Measurements from ENCODE around the gene TMEM100. TPM values are rescaled to one million over a fixed set of nuclear protein-coding genes. Genes with fewer than 3 reads are reported as not detected.

Gene TMEM100
- total RNA-seq, 1 donor from 2014 or later, result 5.3 TPM

DNA sequence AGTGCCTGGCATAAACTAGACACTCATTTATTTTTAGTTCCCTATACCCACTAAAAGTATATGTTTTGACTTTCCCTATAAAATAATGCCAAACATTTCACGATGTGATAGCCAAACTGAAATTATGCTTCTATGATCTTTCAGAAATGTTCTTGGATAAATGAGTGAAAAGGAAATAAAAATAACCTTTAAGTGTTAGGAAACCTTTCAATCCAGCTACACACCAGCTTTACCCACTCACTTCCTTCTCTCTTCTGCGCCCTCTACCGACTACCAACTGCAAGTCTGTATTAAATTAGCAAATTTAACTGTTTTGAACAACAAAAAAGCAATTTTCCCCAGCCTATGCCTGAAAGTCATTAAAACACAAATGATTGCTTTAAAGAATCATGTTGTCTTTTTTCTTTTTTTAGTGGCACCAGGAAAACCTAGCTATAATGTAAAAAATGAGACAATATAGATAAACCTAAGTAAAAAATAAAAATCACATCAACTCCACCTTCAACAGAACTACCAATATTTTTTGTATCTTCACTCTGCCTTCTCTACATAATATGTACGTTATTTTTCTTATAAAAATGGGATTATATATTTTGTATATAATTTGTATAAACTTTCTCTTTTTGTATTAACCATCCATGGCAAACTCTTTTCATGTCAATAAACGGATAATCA is 13.2 kb upstream of the TMEM100 start:
- Mint-ChIP-seq H3K4me1 (ENCODE audit: low read depth) (peaks cover 22% of the 10 kb centered on the region), H3K27ac (ENCODE audit: unreplicated experiment) (no peak overlapping the region), H3K27me3 (ENCODE audit: low read depth) (no peaks in the 10 kb centered on the region), H3K9me3 (ENCODE audit: low read depth) (no peaks in the 10 kb centered on the region), H3K4me3 (ENCODE audit: unreplicated experiment) (no peak overlapping the region), H3K36me3 (ENCODE audit: low read depth) (no peaks in the 10 kb centered on the region)
- DNase-seq (ENCODE audit: low spot score), result no peak
- TF ChIP-seq, protein P1, sequence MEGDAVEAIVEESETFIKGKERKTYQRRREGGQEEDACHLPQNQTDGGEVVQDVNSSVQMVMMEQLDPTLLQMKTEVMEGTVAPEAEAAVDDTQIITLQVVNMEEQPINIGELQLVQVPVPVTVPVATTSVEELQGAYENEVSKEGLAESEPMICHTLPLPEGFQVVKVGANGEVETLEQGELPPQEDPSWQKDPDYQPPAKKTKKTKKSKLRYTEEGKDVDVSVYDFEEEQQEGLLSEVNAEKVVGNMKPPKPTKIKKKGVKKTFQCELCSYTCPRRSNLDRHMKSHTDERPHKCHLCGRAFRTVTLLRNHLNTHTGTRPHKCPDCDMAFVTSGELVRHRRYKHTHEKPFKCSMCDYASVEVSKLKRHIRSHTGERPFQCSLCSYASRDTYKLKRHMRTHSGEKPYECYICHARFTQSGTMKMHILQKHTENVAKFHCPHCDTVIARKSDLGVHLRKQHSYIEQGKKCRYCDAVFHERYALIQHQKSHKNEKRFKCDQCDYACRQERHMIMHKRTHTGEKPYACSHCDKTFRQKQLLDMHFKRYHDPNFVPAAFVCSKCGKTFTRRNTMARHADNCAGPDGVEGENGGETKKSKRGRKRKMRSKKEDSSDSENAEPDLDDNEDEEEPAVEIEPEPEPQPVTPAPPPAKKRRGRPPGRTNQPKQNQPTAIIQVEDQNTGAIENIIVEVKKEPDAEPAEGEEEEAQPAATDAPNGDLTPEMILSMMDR (IDR thresholded peaks at IDR 0.05), result peak; percentile 92

DNA sequence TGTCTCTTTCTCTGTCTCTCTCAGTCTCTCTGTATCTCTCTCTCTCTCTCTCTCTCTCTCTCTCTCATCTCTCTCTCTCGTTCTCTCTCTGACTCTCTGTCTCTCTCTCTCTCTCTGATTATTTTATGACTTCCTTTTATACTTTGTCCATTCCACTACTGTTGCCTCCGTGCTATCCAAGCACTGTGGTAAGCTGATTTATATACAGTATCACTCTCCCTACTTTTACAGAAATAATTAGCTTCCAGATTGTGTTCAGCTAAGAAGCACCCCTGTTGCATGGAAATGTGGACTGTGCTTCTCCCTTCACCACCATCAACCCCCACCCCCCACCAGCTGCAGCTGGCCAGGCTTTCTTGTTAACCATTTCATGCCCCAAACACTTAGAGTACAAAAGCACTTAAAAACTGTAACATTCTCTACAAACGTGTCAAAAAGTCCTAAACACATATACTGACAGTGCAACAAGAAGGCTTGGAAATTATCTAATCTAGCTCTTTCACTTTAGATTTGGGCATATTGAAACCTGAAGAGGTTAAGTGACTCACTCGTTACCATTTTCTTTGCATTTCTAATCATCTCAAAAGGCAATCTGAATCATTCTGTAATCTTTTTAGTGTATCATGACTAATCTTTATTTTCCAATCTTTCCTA is 11.6 kb upstream of the TMEM100 start:
- H3K27ac Mint-ChIP-seq (ENCODE audit: unreplicated experiment), result no peak overlapping the region
- no peak for DNase-seq (ENCODE audit: low spot score)
- H3K27me3 Mint-ChIP-seq (ENCODE audit: low read depth), result no peaks in the 10 kb centered on the region
- H3K4me1 Mint-ChIP-seq (ENCODE audit: low read depth), result peaks cover 29% of the 10 kb centered on the region
- no peaks in the 10 kb centered on the region for H3K9me3 Mint-ChIP-seq (ENCODE audit: low read depth)
- TF ChIP-seq, protein P1 (IDR thresholded peaks at IDR 0.05), result no peak
- no peaks in the 10 kb centered on the region for H3K36me3 Mint-ChIP-seq (ENCODE audit: low read depth)
- no peak overlapping the region for H3K4me3 Mint-ChIP-seq (ENCODE audit: unreplicated experiment)

DNA sequence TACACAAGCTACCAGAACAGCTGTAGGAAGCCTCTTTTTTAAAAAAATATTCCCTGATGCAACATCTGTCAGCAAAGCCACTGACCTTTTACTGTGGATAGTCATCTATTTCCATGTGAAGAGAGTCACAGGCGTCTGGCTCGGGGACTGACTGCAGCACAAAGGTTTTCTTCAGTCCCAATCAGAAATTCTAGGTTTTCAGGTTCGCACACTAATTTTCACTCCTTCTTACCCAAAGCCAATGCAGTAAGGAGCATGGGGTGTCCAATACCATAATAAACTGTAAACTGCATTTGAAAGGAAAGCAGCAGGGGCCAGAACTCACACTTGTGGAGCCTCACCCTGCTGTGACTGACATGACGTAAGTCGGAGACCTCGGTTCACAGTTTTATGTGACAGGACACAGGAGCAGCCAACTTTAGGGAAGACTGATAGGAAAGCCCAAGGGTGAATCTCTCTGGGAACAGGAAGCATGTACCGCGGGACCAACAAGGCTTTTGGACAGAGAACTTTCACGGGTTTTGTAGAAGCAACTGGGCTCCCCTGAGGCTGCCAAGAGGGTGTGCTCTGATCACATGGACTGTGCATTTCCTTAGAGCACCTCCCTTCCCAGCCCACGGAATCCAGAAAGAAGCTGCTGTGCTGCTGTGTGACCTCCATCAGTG is 9.1 kb upstream of the TMEM100 start:
- DNase-seq (ENCODE audit: low spot score), result no peak
- Mint-ChIP-seq H3K9me3 (ENCODE audit: low read depth) (no peaks in the 10 kb centered on the region), H3K4me3 (ENCODE audit: unreplicated experiment) (peak overlapping the region; percentile 60), H3K4me1 (ENCODE audit: low read depth) (peaks cover 53% of the 10 kb centered on the region), H3K27me3 (ENCODE audit: low read depth) (no peaks in the 10 kb centered on the region), H3K27ac (ENCODE audit: unreplicated experiment) (peak overlapping the region; percentile 91), H3K36me3 (ENCODE audit: low read depth) (no peaks in the 10 kb centered on the region)
- TF ChIP-seq, protein P1 (IDR thresholded peaks at IDR 0.05), result no peak

DNA sequence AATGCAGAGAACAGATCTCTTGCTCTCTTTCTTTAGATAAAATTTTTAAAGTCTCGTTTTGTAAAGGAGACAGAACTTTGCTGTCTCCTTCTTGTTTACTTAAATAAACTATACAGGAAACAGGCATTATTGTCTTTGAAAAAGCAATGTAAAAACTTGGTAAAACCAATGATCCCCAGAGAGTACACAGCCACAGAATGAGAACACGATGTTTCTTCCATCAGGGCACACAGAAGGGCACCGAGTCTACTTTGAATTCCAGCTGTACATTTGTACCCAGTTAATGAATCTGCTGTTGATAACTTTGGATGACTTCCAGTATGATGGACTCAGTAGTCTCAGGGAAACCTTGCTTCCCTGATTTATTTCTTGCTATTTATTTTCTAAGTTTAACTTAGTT is 8.1 kb upstream of the TMEM100 start:
- H3K4me3 Mint-ChIP-seq (ENCODE audit: unreplicated experiment), result no peak overlapping the region
- no peaks in the 10 kb centered on the region for H3K27me3 Mint-ChIP-seq (ENCODE audit: low read depth)
- TF ChIP-seq, protein P1 (IDR thresholded peaks at IDR 0.05), result no peak
- no peaks in the 10 kb centered on the region for H3K36me3 Mint-ChIP-seq (ENCODE audit: low read depth)
- DNase-seq (ENCODE audit: low spot score), result no peak
- peaks cover 62% of the 10 kb centered on the region for H3K4me1 Mint-ChIP-seq (ENCODE audit: low read depth)
- H3K9me3 Mint-ChIP-seq (ENCODE audit: low read depth), result no peaks in the 10 kb centered on the region
- H3K27ac Mint-ChIP-seq (ENCODE audit: unreplicated experiment), result peak overlapping the region; percentile 91

DNA sequence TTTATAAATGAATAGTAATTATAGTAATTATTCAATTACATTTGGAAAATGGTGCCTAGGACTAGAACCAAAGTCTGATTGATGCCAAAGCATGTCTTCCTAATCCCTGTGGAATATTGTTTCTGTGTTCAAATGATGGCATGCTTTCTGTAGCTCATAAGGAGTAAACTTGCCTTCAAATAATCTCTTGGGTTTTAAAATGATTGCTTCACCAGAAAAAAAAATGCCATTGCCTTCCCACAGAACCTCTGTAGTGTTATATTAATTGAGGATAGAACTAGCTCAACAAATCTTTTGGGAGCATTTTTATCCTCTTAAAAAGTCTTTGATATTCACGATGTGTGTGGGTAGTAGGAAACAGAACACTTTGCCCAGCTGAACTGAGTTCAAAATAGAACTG is 7.7 kb upstream of the TMEM100 start:
- no peak for DNase-seq (ENCODE audit: low spot score)
- peaks cover 66% of the 10 kb centered on the region for H3K4me1 Mint-ChIP-seq (ENCODE audit: low read depth)

More for the DNA sequence above, 7.7 kb upstream of the TMEM100 start:
- no peaks in the 10 kb centered on the region for H3K36me3 Mint-ChIP-seq (ENCODE audit: low read depth)
- TF ChIP-seq, protein P1 (IDR thresholded peaks at IDR 0.05), result no peak
- no peaks in the 10 kb centered on the region for H3K27me3 Mint-ChIP-seq (ENCODE audit: low read depth)
- H3K27ac Mint-ChIP-seq (ENCODE audit: unreplicated experiment), result peak overlapping the region; percentile 91
- H3K4me3 Mint-ChIP-seq (ENCODE audit: unreplicated experiment), result no peak overlapping the region
- no peaks in the 10 kb centered on the region for H3K9me3 Mint-ChIP-seq (ENCODE audit: low read depth)
